Vagina (tissue), 2 donors: ENCODE results near the gene FAM210A. TPM values are rescaled to one million over a fixed set of nuclear protein-coding genes. Genes with fewer than 3 reads are reported as not detected.

Source experiments
- DNase-seq, 2 donors: peaks; one replicate each; pipeline ENCODE4 v3.0.0-alpha.2; 2017; ENCODE audit errors: extremely low spot score in 2 of 2
- H3K27ac ChIP-seq: fragments of 200-600 bp; sonication (generic); one replicate; pipeline ENCODE4 v1.5.1; 2019
- H3K27me3 ChIP-seq: fragments of 200-600 bp; sonication (generic); one replicate; pipeline ENCODE4 v1.5.1; 2019
- H3K36me3 ChIP-seq, 2 donors: fragments of 200-600 bp; sonication (generic); one replicate each; pipeline ENCODE4 v1.5.1; 2017 to 2019
- H3K4me1 ChIP-seq: fragments of 200-600 bp; sonication (generic); one replicate; pipeline ENCODE4 v1.5.1; 2019
- H3K4me3 ChIP-seq, 2 donors: fragments of 200-600 bp; sonication (generic); 1 replicate in 1 of 2; 2 replicates in 1 of 2; pipeline ENCODE4 v1.5.1; 2016 to 2019
- H3K9me3 ChIP-seq: fragments of 200-600 bp; sonication (generic); one replicate; pipeline ENCODE4 v1.5.1; 2019
- POLR2A ChIP-seq, 2 donors: fragments of 450-650 bp; IDR thresholded peaks; one replicate each; pipeline ENCODE4 v1.6.1; 2017; ENCODE audit warnings: antibody characterized with exemption in 2 of 2, mild to moderate bottlenecking in 2 of 2, moderate library complexity in 2 of 2
- POLR2AphosphoS5 ChIP-seq, 2 donors: sonication (generic); formaldehyde crosslinking; IDR thresholded peaks; one replicate each; pipeline ENCODE4 v1.9.0; 2017; ENCODE audit warnings: antibody characterized with exemption in 2 of 2, mild to moderate bottlenecking in 2 of 2, low read depth in 1 of 2; ENCODE audit not compliant: insufficient read depth in 1 of 2
- intact Hi-C: fragments of 100-400 bp; cut with DNase I; formaldehyde crosslinking; loops from one replicate; pipeline ENCODE4 v1.15.1; 2023
- total RNA-seq: library from RNA; depleted of rRNA; stranded (reverse); fragments of >200 nt; gene quantifications from one replicate; pipeline ENCODE4 v1.2.3, GENCODE V29; 2016
- TF ChIP-seq, protein P1 (sequence below), 3 experiments: fragments of 450-650 bp in 2 of 3; fragments of 200-600 bp in 1 of 3; sonication (generic) in 1 of 3; IDR thresholded peaks; one replicate each; pipeline ENCODE4 v1.5.1; 2017 to 2019; ENCODE audit warnings: antibody characterized with exemption in 3 of 3, mild to moderate bottlenecking in 2 of 3, moderate library complexity in 2 of 3

Gene FAM210A
- total RNA-seq, 1 donor from 2014 or later, result 12.8 TPM

DNA sequence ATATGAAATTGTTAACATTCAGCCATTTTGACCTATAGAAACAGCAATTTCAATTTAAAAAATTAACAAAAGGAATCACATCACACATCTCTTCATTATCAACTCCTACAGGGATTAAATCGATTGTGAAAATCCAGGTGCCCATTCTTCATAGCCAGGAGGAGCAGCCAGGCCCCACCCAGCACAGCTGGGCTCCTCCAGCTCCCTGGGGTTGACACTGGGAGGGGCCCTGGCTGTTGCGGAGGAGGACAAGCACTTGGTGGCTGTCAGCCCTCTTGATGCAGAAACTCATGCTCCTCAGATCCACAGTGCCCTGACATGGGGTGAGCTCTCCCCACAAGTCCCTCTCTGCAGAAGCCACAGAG lies 99.8 kb downstream of the FAM210A start:
- Histone ChIP-seq H3K36me3 (no peaks in the 10 kb centered on the region), H3K27me3 (no peaks in the 10 kb centered on the region), H3K4me1 (no peaks in the 10 kb centered on the region), H3K9me3 (no peaks in the 10 kb centered on the region), H3K4me3 (no peak overlapping the region), H3K27ac (no peak overlapping the region)
- peak in 1 of 2 donors; percentile 32 for DNase-seq
- intact Hi-C loops, result no loop called here
- no peak for TF ChIP-seq POLR2AphosphoS5 (IDR thresholded peaks at IDR 0.05; ENCODE audit: insufficient read depth in 1 of 2, low read depth in 1 of 2)
- TF ChIP-seq POLR2A (IDR thresholded peaks at IDR 0.05), result no peak
- TF ChIP-seq, protein P1, sequence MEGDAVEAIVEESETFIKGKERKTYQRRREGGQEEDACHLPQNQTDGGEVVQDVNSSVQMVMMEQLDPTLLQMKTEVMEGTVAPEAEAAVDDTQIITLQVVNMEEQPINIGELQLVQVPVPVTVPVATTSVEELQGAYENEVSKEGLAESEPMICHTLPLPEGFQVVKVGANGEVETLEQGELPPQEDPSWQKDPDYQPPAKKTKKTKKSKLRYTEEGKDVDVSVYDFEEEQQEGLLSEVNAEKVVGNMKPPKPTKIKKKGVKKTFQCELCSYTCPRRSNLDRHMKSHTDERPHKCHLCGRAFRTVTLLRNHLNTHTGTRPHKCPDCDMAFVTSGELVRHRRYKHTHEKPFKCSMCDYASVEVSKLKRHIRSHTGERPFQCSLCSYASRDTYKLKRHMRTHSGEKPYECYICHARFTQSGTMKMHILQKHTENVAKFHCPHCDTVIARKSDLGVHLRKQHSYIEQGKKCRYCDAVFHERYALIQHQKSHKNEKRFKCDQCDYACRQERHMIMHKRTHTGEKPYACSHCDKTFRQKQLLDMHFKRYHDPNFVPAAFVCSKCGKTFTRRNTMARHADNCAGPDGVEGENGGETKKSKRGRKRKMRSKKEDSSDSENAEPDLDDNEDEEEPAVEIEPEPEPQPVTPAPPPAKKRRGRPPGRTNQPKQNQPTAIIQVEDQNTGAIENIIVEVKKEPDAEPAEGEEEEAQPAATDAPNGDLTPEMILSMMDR (IDR thresholded peaks at IDR 0.05), result no peak

DNA sequence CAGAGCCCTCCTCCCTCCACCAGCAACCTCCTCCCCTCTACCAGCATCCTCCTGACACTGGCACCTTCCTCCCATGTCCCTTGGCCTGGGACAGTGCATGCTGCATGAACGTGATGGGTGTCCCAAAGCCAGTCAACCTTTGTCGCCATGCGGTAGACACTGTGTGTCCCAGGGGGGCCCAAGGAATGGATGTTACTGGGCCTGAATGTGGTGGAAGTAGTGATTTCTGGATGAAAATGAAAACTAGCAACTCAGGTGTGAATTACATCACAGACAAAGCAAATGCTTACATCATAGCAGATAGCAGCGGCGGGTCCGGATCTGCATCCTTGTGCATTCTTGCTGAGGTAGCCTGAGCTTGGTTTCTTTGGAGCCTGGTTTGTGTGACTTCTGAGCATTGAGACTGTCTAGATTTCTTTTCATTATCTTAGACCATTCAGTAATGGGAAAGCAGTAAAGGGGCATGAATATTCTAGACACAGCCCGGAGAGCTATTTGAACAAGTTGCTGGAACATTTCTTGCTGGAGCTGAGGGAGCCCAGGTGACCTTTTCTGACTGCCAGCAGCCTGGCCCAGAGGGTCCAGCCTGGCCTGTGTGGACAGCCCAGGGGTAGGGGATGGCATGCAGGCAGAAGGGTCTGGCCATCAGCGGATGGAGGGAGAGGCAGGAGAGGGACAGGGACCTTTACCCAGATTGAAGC lies 100.4 kb downstream of the FAM210A start:
- Histone ChIP-seq H3K4me1 (no peaks in the 10 kb centered on the region), H3K9me3 (no peaks in the 10 kb centered on the region), H3K4me3 (no peak overlapping the region), H3K27me3 (no peaks in the 10 kb centered on the region), H3K36me3 (no peaks in the 10 kb centered on the region), H3K27ac (no peak overlapping the region)
- intact Hi-C loops, result no loop called here
- DNase-seq, result peak in 1 of 2 donors; percentile 58
- TF ChIP-seq POLR2A (IDR thresholded peaks at IDR 0.05), result no peak
- TF ChIP-seq POLR2AphosphoS5 (IDR thresholded peaks at IDR 0.05; ENCODE audit: insufficient read depth in 1 of 2, low read depth in 1 of 2), result no peak
- TF ChIP-seq, protein P1 (IDR thresholded peaks at IDR 0.05), result no peak

DNA sequence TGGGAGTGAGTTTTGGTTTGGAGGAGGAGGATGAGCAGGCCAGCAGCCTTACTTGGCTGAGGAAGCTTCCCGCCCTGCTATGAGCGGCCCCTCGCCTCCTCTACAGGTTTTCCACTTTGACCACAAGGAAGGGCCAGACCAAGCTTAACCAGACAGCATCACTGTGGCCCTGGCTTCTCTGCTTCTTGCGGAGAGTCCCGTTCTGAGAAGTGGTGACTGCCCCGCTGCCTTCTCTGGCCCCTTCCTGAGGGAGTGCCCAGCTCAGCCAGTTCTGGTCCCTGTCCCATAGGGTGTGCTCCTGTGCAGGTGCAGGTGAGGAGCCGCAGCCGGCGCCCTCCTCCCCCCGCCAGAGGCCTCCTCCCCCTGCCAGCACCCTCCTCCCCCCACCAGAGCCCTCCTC lies 101.0 kb downstream of the FAM210A start:
- H3K27me3 ChIP-seq, result no peaks in the 10 kb centered on the region
- intact Hi-C loops, result no loop called here
- DNase-seq, result peak in 1 of 2 donors; percentile 67
- no peaks in the 10 kb centered on the region for H3K9me3 ChIP-seq
- H3K4me1 ChIP-seq, result no peaks in the 10 kb centered on the region
- no peak overlapping the region for H3K4me3 ChIP-seq
- H3K27ac ChIP-seq, result no peak overlapping the region
- TF ChIP-seq, protein P1 (IDR thresholded peaks at IDR 0.05), result no peak
- TF ChIP-seq POLR2A (IDR thresholded peaks at IDR 0.05) (no peak), POLR2AphosphoS5 (IDR thresholded peaks at IDR 0.05; ENCODE audit: insufficient read depth in 1 of 2, low read depth in 1 of 2) (no peak)
- no peaks in the 10 kb centered on the region for H3K36me3 ChIP-seq

DNA sequence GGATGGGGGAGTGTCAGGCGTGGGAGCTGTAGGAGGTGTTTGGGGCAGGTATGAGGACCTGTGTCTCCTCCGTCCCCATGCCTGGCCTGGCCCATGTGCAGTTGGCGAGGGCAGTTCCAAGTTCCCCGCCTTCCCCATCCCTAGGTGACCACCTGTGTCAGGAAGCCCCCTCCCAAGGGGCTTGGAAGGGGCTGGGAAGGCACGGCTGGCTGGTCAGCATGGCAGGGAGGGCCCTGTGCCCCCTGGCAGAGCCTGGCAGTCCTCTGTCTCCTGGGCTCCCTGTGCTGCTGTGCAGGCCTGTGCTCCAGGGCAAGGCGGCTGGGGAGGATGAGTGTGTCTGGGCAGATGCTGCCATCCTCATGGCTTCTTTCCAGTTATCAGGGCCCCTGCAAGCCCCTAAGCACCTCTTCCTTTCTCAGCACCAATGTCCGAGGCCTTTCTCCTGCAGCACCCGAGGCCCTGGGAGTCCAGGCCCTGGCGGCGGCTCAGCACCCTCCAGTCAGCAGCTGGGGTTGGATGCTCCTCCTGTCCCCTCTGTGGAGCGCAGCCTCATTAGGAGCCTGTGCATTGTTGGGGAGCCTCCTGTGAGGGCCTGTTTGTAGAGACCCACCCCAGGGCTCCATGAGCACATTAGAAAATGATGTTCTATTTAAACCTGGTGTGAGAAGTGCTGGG lies 101.7 kb downstream of the FAM210A start:
- intact Hi-C loops, result no loop called here
- Histone ChIP-seq H3K27ac (no peak overlapping the region), H3K36me3 (no peaks in the 10 kb centered on the region), H3K27me3 (no peaks in the 10 kb centered on the region), H3K9me3 (no peaks in the 10 kb centered on the region), H3K4me3 (no peak overlapping the region), H3K4me1 (no peaks in the 10 kb centered on the region)
- peak in 1 of 2 donors; percentile 86 for DNase-seq
- TF ChIP-seq, protein P1 (IDR thresholded peaks at IDR 0.05), result no peak
- TF ChIP-seq POLR2A (IDR thresholded peaks at IDR 0.05) (no peak), POLR2AphosphoS5 (IDR thresholded peaks at IDR 0.05; ENCODE audit: insufficient read depth in 1 of 2, low read depth in 1 of 2) (no peak)

DNA sequence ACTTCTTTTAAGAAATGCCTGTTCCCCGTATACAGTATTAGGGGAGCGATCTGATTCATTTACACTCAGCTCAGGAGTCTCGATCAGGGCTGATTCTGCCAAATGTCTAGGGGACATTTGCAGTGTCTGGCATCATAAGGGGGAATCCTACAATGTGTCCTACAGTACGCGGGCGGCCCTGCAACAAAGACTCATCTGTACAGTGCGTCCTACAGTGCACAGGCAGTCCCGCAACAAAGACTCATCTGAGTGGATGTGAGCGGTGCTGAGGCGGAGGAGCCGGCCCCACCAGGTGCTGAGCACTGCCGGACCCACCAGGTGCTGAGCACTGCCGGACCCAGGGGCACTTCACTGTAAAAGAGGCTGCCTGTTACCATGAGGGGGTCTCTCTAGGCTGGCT lies 102.5 kb downstream of the FAM210A start:
- H3K4me1 ChIP-seq, result no peaks in the 10 kb centered on the region
- H3K27ac ChIP-seq, result no peak overlapping the region
- H3K27me3 ChIP-seq, result no peaks in the 10 kb centered on the region
- intact Hi-C loops, result no loop called here
- H3K9me3 ChIP-seq, result no peaks in the 10 kb centered on the region
- TF ChIP-seq, protein P1 (IDR thresholded peaks at IDR 0.05), result no peak
- TF ChIP-seq POLR2A (IDR thresholded peaks at IDR 0.05), result no peak
- TF ChIP-seq POLR2AphosphoS5 (IDR thresholded peaks at IDR 0.05; ENCODE audit: insufficient read depth in 1 of 2, low read depth in 1 of 2), result no peak
- DNase-seq, result peak in 1 of 2 donors; percentile 62
- no peak overlapping the region for H3K4me3 ChIP-seq
- H3K36me3 ChIP-seq, result no peaks in the 10 kb centered on the region
